ENCODE data around the gene METTL9. TPM values are rescaled to one million over a fixed set of nuclear protein-coding genes. Genes with fewer than 3 reads are reported as not detected.
"Not testable (repeated sequence)": the region's sequence is repeated elsewhere in the genome, so short reads cannot be mapped to it uniquely, and the experiment has no call there.

Gene METTL9
- total RNA-seq, 1 donor = 170 TPM

- DNase-seq (ENCODE audit: insufficient read length, low spot score, missing footprints) = no peak
- TF ChIP-seq CTCF (IDR thresholded peaks at IDR 0.05; ENCODE audit: extremely low read depth, low read depth, low read length) = no peak
- Histone ChIP-seq H3K79me2 (ENCODE audit: insufficient read depth, low read length) (no peaks in the 10 kb centered on the region), H4K20me1 (ENCODE audit: insufficient read depth, low read length) (peaks cover 3% of the 10 kb centered on the region), H3K27ac (ENCODE audit: low read depth, low read length) (no peak overlapping the region), H3K4me3 (ENCODE audit: insufficient read depth, low read length) (no peak overlapping the region), H2AFZ (ENCODE audit: low read length) (no peak overlapping the region), H3K27me3 (ENCODE audit: insufficient read depth, low read length) (peaks cover 26% of the 10 kb centered on the region), H3K4me1 (ENCODE audit: insufficient read depth, low read length) (no peaks in the 10 kb centered on the region), H3K36me3 (ENCODE audit: insufficient read depth, low read length) (no peaks in the 10 kb centered on the region), H3K4me2 (ENCODE audit: insufficient read depth, low read length) (no peak overlapping the region), H3K9me3 (ENCODE audit: low read depth, low read length) (no peaks in the 10 kb centered on the region)
These were observed 65.6 kb downstream of the METTL9 start for GRCh38 chr16:21664801-21665492.

- H3K27ac ChIP-seq (ENCODE audit: low read depth, low read length) = no peak overlapping the region
- no peak overlapping the region for H3K4me2 ChIP-seq (ENCODE audit: insufficient read depth, low read length)
- H3K36me3 ChIP-seq (ENCODE audit: insufficient read depth, low read length) = no peaks in the 10 kb centered on the region
- peaks cover 35% of the 10 kb centered on the region for H3K27me3 ChIP-seq (ENCODE audit: insufficient read depth, low read length)
- no peak for TF ChIP-seq CTCF (IDR thresholded peaks at IDR 0.05; ENCODE audit: extremely low read depth, low read depth, low read length)
- H3K9me3 ChIP-seq (ENCODE audit: low read depth, low read length) = no peaks in the 10 kb centered on the region
- no peak overlapping the region for H3K4me3 ChIP-seq (ENCODE audit: insufficient read depth, low read length)
- no peaks in the 10 kb centered on the region for H4K20me1 ChIP-seq (ENCODE audit: insufficient read depth, low read length)
- no peaks in the 10 kb centered on the region for H3K79me2 ChIP-seq (ENCODE audit: insufficient read depth, low read length)
- no peak overlapping the region for H2AFZ ChIP-seq (ENCODE audit: low read length)
- H3K4me1 ChIP-seq (ENCODE audit: insufficient read depth, low read length) = no peaks in the 10 kb centered on the region
- DNase-seq (ENCODE audit: insufficient read length, low spot score, missing footprints) = no peak
These were observed 67.4 kb downstream of the METTL9 start for GRCh38 chr16:21666772-21667171.

DNA sequence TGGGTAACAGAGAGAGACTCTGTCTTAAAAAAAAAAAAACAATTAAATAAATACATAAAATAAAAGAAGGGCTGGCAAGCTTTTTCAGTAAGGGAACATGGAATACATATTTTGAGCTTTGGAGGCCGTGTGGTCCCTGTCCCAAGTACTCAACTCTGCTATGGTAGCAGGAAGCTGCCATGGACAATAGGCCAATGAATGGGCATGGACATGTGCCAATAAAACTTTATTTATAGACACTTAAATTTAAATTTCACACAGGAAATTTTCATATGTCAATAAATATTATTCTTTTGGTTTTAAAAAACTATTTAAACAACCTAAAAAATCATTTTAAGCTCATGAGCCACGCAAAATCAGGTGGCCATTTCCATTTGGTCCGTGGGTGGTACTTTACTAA is 68.2 kb downstream of the METTL9 start:
- Histone ChIP-seq H2AFZ (ENCODE audit: low read length) (no peak overlapping the region), H3K4me1 (ENCODE audit: insufficient read depth, low read length) (no peaks in the 10 kb centered on the region), H3K27ac (ENCODE audit: low read depth, low read length) (no peak overlapping the region), H3K36me3 (ENCODE audit: insufficient read depth, low read length) (no peaks in the 10 kb centered on the region), H3K9me3 (ENCODE audit: low read depth, low read length) (no peaks in the 10 kb centered on the region), H4K20me1 (ENCODE audit: insufficient read depth, low read length) (no peaks in the 10 kb centered on the region), H3K27me3 (ENCODE audit: insufficient read depth, low read length) (peaks cover 33% of the 10 kb centered on the region), H3K4me3 (ENCODE audit: insufficient read depth, low read length) (no peak overlapping the region), H3K4me2 (ENCODE audit: insufficient read depth, low read length) (no peak overlapping the region), H3K79me2 (ENCODE audit: insufficient read depth, low read length) (no peaks in the 10 kb centered on the region)
- TF ChIP-seq CTCF (IDR thresholded peaks at IDR 0.05; ENCODE audit: extremely low read depth, low read depth, low read length) = no peak
- DNase-seq (ENCODE audit: insufficient read length, low spot score, missing footprints) = no peak

DNA sequence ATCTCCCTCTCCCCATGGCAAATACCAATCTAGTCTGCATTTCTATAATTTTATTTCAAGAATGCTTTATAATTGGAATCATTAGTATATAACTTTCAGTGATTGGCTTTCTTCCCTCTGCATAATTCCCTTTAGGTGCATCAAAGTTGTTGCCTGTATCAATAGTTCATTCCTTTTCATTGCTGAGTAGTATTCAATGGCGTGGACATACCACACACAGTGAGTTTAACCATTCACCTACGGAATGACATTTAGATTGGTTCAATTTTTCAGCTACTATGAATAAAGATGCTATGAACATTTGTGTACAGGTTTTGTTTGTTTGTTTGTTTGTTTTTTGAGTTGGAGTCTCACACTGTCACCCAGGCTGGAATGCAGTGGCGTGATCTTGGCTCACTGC is 74.1 kb downstream of the METTL9 start:
- no peak for TF ChIP-seq CTCF (IDR thresholded peaks at IDR 0.05; ENCODE audit: extremely low read depth, low read depth, low read length)
- H2AFZ ChIP-seq (ENCODE audit: low read length) = no peak overlapping the region
- no peak overlapping the region for H3K4me2 ChIP-seq (ENCODE audit: insufficient read depth, low read length)
- H3K36me3 ChIP-seq (ENCODE audit: insufficient read depth, low read length) = no peaks in the 10 kb centered on the region
- no peak overlapping the region for H3K4me3 ChIP-seq (ENCODE audit: insufficient read depth, low read length)
- no peak overlapping the region for H3K27ac ChIP-seq (ENCODE audit: low read depth, low read length)
- no peaks in the 10 kb centered on the region for H3K4me1 ChIP-seq (ENCODE audit: insufficient read depth, low read length)
- DNase-seq (ENCODE audit: insufficient read length, low spot score, missing footprints) = no peak
- H3K9me3 ChIP-seq (ENCODE audit: low read depth, low read length) = peaks cover 3% of the 10 kb centered on the region
- H3K27me3 ChIP-seq (ENCODE audit: insufficient read depth, low read length) = peaks cover 9% of the 10 kb centered on the region
- no peaks in the 10 kb centered on the region for H3K79me2 ChIP-seq (ENCODE audit: insufficient read depth, low read length)
- H4K20me1 ChIP-seq (ENCODE audit: insufficient read depth, low read length) = no peaks in the 10 kb centered on the region

DNA sequence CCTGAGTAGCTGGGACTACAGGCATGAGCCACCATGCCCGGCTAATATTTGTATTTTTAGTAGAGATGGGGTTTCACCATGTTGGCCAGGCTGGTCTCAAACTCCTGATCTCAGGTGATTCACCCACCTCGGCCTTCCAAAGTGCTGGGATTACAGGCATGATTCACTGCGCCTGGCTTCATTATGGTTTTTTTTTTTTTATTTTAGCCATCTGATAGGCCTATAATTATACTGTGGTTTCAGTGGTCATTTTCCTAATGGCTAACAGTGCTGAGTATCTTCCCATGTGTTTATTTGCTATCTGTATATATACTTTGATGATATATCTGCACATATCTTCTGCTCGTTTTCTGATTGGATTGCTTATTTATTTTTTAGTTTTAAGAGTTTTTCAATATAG is 75.1 kb downstream of the METTL9 start:
- not testable (repeated sequence) for H4K20me1 ChIP-seq (ENCODE audit: insufficient read depth, low read length); H3K36me3 ChIP-seq (ENCODE audit: insufficient read depth, low read length); H3K27me3 ChIP-seq (ENCODE audit: insufficient read depth, low read length); H3K4me1 ChIP-seq (ENCODE audit: insufficient read depth, low read length); H3K79me2 ChIP-seq (ENCODE audit: insufficient read depth, low read length); H3K27ac ChIP-seq (ENCODE audit: low read depth, low read length); H2AFZ ChIP-seq (ENCODE audit: low read length); H3K9me3 ChIP-seq (ENCODE audit: low read depth, low read length); H3K4me3 ChIP-seq (ENCODE audit: insufficient read depth, low read length); H3K4me2 ChIP-seq (ENCODE audit: insufficient read depth, low read length); DNase-seq (ENCODE audit: insufficient read length, low spot score, missing footprints)

DNA sequence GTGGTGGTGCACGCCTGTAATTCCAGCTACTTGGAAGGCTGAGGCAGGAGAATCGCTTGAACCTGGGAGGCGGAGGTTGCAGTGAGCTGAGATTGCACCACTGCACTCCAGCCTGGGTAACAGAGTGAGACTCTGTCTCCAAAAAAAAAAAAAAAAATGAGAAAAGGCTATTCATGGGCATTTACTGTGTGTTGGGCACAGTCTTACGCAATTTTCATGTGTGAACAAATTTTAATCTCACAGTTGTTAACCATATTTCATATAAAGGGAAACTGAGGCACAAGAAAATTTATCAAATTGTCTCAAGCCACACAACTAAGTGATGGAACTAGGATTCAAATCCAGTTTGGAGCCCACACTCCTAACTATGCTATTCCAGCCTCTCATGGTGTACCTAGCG is 81.3 kb downstream of the METTL9 start:
- not testable (repeated sequence) for H3K4me2 ChIP-seq (ENCODE audit: insufficient read depth, low read length); H3K36me3 ChIP-seq (ENCODE audit: insufficient read depth, low read length); H3K79me2 ChIP-seq (ENCODE audit: insufficient read depth, low read length)

More for the DNA sequence above, 81.3 kb downstream of the METTL9 start:
- DNase-seq (ENCODE audit: insufficient read length, low spot score, missing footprints); H3K9me3 ChIP-seq (ENCODE audit: low read depth, low read length); H3K27ac ChIP-seq (ENCODE audit: low read depth, low read length); H2AFZ ChIP-seq (ENCODE audit: low read length); H3K4me3 ChIP-seq (ENCODE audit: insufficient read depth, low read length); H4K20me1 ChIP-seq (ENCODE audit: insufficient read depth, low read length); H3K4me1 ChIP-seq (ENCODE audit: insufficient read depth, low read length); H3K27me3 ChIP-seq (ENCODE audit: insufficient read depth, low read length): not testable (repeated sequence)
